Uterus (tissue), 4 donors: ENCODE results near the gene UGT1A1. TPM values are rescaled to one million over a fixed set of nuclear protein-coding genes. Genes with fewer than 3 reads are reported as not detected.

Experiments used
- DNase-seq, 2 donors: peaks; one replicate each; pipeline ENCODE4 v3.0.0-alpha.2; 2019 to 2020
- H3K27ac ChIP-seq, 2 donors: fragments of 200-600 bp; sonication (generic); 1 replicate in 1 of 2; 2 replicates in 1 of 2; pipeline ENCODE4 v1.5.1; 2016 to 2018
- H3K27me3 ChIP-seq, 2 donors: fragments of 200-600 bp; sonication (generic); one replicate each; pipeline ENCODE4 v1.5.1; 2018 to 2019; ENCODE audit warnings: control low read depth in 1 of 2
- H3K36me3 ChIP-seq, 2 donors: fragments of 200-600 bp; sonication (generic); one replicate each; pipeline ENCODE4 v1.5.1; 2019; ENCODE audit warnings: control low read depth in 1 of 2
- H3K4me1 ChIP-seq, 2 donors: fragments of 200-600 bp; sonication (generic); one replicate each; pipeline ENCODE4 v1.5.1; 2018 to 2019; ENCODE audit warnings: control low read depth in 1 of 2
- H3K4me3 ChIP-seq, 2 donors: fragments of 200-600 bp; sonication (generic); 1 replicate in 1 of 2; 2 replicates in 1 of 2; pipeline ENCODE4 v1.5.1; 2018 to 2019; ENCODE audit warnings: mild to moderate bottlenecking in 1 of 2
- H3K9me3 ChIP-seq, 2 donors: fragments of 200-600 bp; sonication (generic); one replicate each; pipeline ENCODE4 v1.5.1; 2019; ENCODE audit warnings: control low read depth in 1 of 2
- POLR2A ChIP-seq, 2 donors: fragments of 450-650 bp; IDR thresholded peaks; one replicate each; pipeline ENCODE4 v1.6.1; 2016; ENCODE audit warnings: antibody characterized with exemption in 2 of 2, mild to moderate bottlenecking in 1 of 2, moderate library complexity in 1 of 2
- intact Hi-C: fragments of 100-400 bp; cut with DNase I; formaldehyde crosslinking; loops from one replicate; pipeline ENCODE4 v1.15.1; 2023; ENCODE audit warnings: low total_unique reads
- total RNA-seq, 4 donors: library from RNA; depleted of rRNA in 3 of 4; stranded (reverse); fragments of >200 nt in 3 of 4; gene quantifications; one replicate each; pipeline versions ENCODE4 v1.1.0 to v1.2.4, GENCODE V29; 2014 to 2023
- TF ChIP-seq, protein P1 (sequence below), 4 experiments: fragments of 200-600 bp in 2 of 4; fragments of 450-650 bp in 2 of 4; sonication (generic) in 2 of 4; IDR thresholded peaks; one replicate each; pipeline ENCODE4 v1.5.1; 2016 to 2019; ENCODE audit warnings: antibody characterized with exemption in 4 of 4, mild to moderate bottlenecking in 2 of 4, moderate library complexity in 1 of 4
- donor health status: DM: yes; HTN: yes; CAD: no.

The UGT1A1 gene
- total RNA-seq, 4 donors from 2014 or later, result not detected

DNA sequence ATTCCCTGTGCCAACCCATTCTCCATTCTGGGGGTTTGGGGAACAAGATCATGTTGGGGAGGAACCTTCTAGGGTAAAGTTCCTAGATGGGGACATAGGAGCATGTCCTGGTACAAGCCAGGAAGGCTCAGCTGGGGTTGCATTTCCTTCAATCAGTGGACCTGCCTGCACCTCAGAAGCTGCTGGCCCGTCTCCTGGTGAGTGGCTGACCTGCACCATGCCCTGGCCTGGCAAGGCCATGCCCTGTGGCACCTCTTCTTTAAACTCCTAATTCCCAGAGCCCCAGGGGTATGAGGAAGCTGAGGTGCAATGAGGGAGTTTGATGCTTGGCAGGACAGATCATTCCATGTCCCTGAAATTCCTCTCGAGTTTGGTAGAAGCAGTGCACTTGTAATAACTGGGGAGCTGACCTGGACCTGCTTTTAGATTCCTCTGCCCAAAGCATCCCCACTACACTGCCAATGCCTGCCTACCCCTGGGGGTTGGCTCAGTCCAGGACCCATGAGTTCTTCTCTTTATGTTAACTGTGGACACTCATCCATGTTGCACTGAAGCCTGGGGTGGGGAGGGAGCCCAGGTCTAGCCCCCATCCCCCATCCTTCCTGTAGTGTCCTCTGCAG, 43.3 kb downstream of the UGT1A1 start:
- Histone ChIP-seq H3K27ac (no peak overlapping the region), H3K4me3 (no peak overlapping the region), H3K27me3 (no peaks in the 10 kb centered on the region), H3K4me1 (no peaks in the 10 kb centered on the region), H3K9me3 (no peaks in the 10 kb centered on the region), H3K36me3 (no peaks in the 10 kb centered on the region)
- intact Hi-C loops, result no loop called here
- TF ChIP-seq, protein P1, sequence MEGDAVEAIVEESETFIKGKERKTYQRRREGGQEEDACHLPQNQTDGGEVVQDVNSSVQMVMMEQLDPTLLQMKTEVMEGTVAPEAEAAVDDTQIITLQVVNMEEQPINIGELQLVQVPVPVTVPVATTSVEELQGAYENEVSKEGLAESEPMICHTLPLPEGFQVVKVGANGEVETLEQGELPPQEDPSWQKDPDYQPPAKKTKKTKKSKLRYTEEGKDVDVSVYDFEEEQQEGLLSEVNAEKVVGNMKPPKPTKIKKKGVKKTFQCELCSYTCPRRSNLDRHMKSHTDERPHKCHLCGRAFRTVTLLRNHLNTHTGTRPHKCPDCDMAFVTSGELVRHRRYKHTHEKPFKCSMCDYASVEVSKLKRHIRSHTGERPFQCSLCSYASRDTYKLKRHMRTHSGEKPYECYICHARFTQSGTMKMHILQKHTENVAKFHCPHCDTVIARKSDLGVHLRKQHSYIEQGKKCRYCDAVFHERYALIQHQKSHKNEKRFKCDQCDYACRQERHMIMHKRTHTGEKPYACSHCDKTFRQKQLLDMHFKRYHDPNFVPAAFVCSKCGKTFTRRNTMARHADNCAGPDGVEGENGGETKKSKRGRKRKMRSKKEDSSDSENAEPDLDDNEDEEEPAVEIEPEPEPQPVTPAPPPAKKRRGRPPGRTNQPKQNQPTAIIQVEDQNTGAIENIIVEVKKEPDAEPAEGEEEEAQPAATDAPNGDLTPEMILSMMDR (IDR thresholded peaks at IDR 0.05), result no peak
- TF ChIP-seq POLR2A (IDR thresholded peaks at IDR 0.05), result no peak
- no peak for DNase-seq

DNA sequence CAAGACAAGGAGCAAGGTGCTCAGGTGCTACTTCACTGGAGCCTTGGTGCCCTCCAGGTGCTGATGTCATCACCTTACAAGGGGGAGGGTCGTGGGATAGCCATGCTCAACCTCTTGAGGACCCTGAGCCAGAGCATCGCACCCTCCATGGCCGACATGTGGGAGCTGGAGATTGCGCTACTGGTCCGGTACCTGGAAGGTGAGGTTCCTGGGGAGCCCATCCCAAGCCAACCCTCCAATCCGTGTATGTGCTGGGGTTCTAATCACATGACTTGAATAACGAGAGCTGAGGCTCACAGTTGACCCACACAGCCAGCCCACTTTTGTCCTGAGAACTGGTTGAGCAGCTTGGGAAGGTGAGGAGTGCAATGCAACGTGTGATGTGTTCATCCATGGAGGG, 43.9 kb downstream of the UGT1A1 start:
- no peaks in the 10 kb centered on the region for H3K27me3 ChIP-seq
- no peak overlapping the region for H3K27ac ChIP-seq
- no peaks in the 10 kb centered on the region for H3K9me3 ChIP-seq
- no peaks in the 10 kb centered on the region for H3K36me3 ChIP-seq
- no peak for DNase-seq
- no peaks in the 10 kb centered on the region for H3K4me1 ChIP-seq
- TF ChIP-seq, protein P1 (IDR thresholded peaks at IDR 0.05), result no peak
- TF ChIP-seq POLR2A (IDR thresholded peaks at IDR 0.05), result no peak
- H3K4me3 ChIP-seq, result no peak overlapping the region
- intact Hi-C loops, result no loop called here

DNA sequence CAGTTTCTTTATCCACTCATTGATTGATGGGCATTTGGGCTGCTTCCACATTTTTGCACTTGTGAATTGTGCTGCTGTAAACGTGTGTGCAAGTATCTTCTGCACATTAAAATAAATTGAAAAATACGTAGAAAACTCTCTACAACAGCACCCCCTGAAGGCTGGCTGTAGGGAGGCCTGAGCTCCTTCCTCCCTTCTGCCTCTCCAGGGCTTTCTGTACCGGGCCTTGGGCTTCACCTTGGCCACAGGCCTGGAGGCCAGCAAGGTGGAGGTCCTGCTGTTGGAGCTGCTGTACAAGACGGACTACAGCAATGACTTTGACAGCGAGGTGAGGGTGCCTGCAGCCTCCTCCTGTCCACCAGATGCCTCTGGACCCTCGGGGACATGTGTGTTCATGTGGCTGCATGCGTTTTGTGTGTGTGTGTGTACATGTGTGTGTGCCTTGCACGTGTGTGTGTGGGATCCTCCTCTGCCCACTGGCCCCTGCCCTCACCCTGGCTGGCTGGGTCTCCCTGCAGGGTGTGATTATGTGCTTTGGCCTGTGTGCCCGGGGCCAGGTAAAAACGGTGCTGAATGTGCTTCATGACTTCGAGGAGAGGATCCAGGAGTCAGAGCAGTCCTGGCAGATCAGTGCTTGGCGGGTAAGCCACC, 47.3 kb downstream of the UGT1A1 start:
- TF ChIP-seq, protein P1 (IDR thresholded peaks at IDR 0.05), result no peak
- no peak for TF ChIP-seq POLR2A (IDR thresholded peaks at IDR 0.05)
- DNase-seq, result no peak
- no peaks in the 10 kb centered on the region for H3K36me3 ChIP-seq
- H3K4me1 ChIP-seq, result no peaks in the 10 kb centered on the region
- no peak overlapping the region for H3K4me3 ChIP-seq
- no peak overlapping the region for H3K27ac ChIP-seq
- no peaks in the 10 kb centered on the region for H3K27me3 ChIP-seq
- intact Hi-C loops, result no loop called here
- H3K9me3 ChIP-seq, result no peaks in the 10 kb centered on the region

DNA sequence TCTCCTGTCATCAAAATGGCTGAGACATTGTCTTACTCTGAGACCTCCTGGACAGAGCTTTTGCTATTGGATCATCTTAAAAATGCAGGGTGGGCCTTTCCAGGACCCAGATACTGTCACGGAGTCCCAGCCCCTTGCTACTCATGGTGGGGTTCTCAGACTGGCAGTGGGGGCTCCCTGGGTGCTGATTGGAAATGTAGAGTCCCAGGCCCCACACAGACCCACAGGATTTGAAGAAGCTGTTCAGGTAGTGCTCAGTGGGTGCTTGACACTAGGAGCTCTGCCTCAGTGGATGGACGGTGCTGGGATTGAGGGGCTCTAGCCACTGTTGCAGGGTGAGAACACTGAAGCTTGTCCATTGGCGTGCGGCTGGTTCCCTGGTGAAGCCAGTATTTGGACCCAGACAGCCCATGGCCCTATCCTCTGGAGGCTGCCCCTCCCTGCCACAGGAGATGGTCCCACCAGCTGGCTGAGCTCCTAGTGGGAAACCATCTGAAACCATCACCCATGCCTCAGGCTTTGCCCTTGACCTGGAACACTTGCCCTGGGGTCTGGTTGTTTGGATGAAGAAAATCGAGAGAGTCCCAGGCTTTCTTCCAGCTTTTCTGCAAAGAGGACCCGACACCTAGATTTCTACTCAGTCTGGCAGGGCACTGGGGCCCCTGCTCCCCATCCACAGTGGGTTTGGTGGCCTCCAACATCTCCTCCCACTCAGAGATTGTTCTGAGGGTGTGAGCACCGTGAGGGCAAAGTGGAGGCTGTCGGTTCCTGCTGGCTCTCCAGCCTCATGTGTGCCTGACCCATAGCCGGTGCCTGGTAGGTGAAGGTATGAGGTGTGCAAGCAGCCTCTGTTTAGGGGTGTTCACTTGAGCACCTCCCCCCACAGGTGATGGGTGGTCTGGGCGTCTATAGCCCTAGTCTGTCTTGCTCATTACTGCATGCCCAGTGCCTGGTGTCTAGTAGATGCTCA, 48.2 kb downstream of the UGT1A1 start:
- TF ChIP-seq POLR2A (IDR thresholded peaks at IDR 0.05), result no peak
- TF ChIP-seq, protein P1 (IDR thresholded peaks at IDR 0.05), result no peak
- intact Hi-C loops, result no loop called here
- Histone ChIP-seq H3K9me3 (no peaks in the 10 kb centered on the region), H3K27me3 (no peaks in the 10 kb centered on the region), H3K4me1 (no peaks in the 10 kb centered on the region), H3K4me3 (no peak overlapping the region), H3K27ac (no peak overlapping the region), H3K36me3 (no peaks in the 10 kb centered on the region)
- no peak for DNase-seq
